H1 (cell line): ENCODE measurements around the gene CRYGA. TPM values are rescaled to one million over a fixed set of nuclear protein-coding genes. Genes with fewer than 3 reads are reported as not detected.

ENCODE experiments used
- CTCF ChIA-PET: fragments of 300-600 bp; sonication (Branson Sonifier 250); formaldehyde crosslinking; loops from one replicate; lab custom pipeline; 2021; ENCODE audit not compliant: partially characterized antibody; lab: Charles Lee
- POLR2A ChIA-PET: fragments of 300-600 bp; sonication (Branson Sonifier 250); formaldehyde crosslinking; loops from one replicate; lab custom pipeline; 2021; ENCODE audit warnings: inconsistent platforms; ENCODE audit not compliant: partially characterized antibody; lab: Charles Lee
- DNase-seq, 2 experiments: peaks; one replicate each; pipeline versions ENCODE4 v3.0.0 to v3.0.0-alpha.2; 2010 to 2022; ENCODE audit warnings: low spot score in 2 of 2, low read depth in 1 of 2, mixed read lengths in 1 of 2
- FAIRE-seq: peaks from 2 replicates; lab custom pipeline; 2011; peaks lifted over from hg19 to GRCh38; lab: Jason Lieb, UNC
- H2AFZ ChIP-seq: 2 replicates; pipeline ENCODE4 v1.8.1; 2012; ENCODE audit warnings: low read length, inconsistent platforms
- H2AK5ac ChIP-seq: 2 replicates; pipeline ENCODE4 v1.6.1; 2013; ENCODE audit warnings: low read depth, low read length
- H2BK120ac ChIP-seq: replicated peaks from 2 replicates; pipeline ENCODE3; 2013; ENCODE audit warnings: low read depth, low read length, inconsistent platforms
- H2BK12ac ChIP-seq: 2 replicates; pipeline ENCODE4 v1.6.1; 2013; ENCODE audit warnings: low read depth, low read length
- H2BK15ac ChIP-seq: 2 replicates; pipeline ENCODE4 v1.6.1; 2013; ENCODE audit warnings: low read length
- H2BK20ac ChIP-seq: 2 replicates; pipeline ENCODE4 v1.6.1; 2013; ENCODE audit warnings: low read length
- H2BK5ac ChIP-seq: 2 replicates; pipeline ENCODE4 v1.6.1; 2013; ENCODE audit warnings: low read depth, low read length
- H3K14ac ChIP-seq: 2 replicates; pipeline ENCODE4 v1.6.1; 2013; ENCODE audit warnings: inconsistent platforms; ENCODE audit not compliant: insufficient read length
- H3K18ac ChIP-seq: 2 replicates; pipeline ENCODE4 v1.6.1; 2013; ENCODE audit warnings: low read length; ENCODE audit errors: extremely low read depth
- H3K23ac ChIP-seq: 2 replicates; pipeline ENCODE4 v1.6.1; 2013; ENCODE audit warnings: inconsistent platforms; ENCODE audit not compliant: insufficient read length
- H3K23me2 ChIP-seq: 2 replicates; pipeline ENCODE4 v1.6.1; 2013; ENCODE audit warnings: low read depth, low read length
- H3K27ac ChIP-seq: 2 replicates; pipeline ENCODE4 v1.6.1; 2011; ENCODE audit warnings: low read depth, low read length, inconsistent platforms
- H3K27me3 ChIP-seq, 4 experiments: replicated peaks in 1 of 4; 1 replicate in 1 of 4; 2 replicates in 3 of 4; pipeline versions ENCODE4 v1.6.1 to v1.8.1; 2011 to 2013; ENCODE audit warnings: low read length in 3 of 4, mild to moderate bottlenecking in 3 of 4, inconsistent platforms in 2 of 4, mixed read lengths in 2 of 4, moderate library complexity in 1 of 4; ENCODE audit not compliant: control insufficient read depth in 3 of 4, insufficient read depth in 3 of 4; ENCODE audit errors: extremely low read depth in 1 of 4
- H3K36me3 ChIP-seq, 4 experiments: 2 replicates each; pipeline versions ENCODE4 v1.6.1 to v1.8.1; 2011 to 2013; ENCODE audit warnings: mild to moderate bottlenecking in 4 of 4, low read length in 3 of 4, moderate library complexity in 2 of 4, control low read depth in 1 of 4, inconsistent platforms in 1 of 4; ENCODE audit not compliant: insufficient read depth in 4 of 4, control insufficient read depth in 2 of 4
- H3K4ac ChIP-seq: replicated peaks from 2 replicates; pipeline ENCODE3; 2013; ENCODE audit warnings: low read length, low read depth, mixed read lengths, inconsistent platforms; ENCODE audit not compliant: insufficient read length
- H3K4me1 ChIP-seq, 4 experiments: replicated peaks in 1 of 4; 1 replicate in 1 of 4; 2 replicates in 3 of 4; pipeline versions ENCODE4 v1.6.1 to v1.8.1; 2011 to 2013; ENCODE audit warnings: low read length in 3 of 4, inconsistent platforms in 2 of 4, mixed read lengths in 1 of 4; ENCODE audit not compliant: insufficient read depth in 4 of 4, control insufficient read depth in 3 of 4
- H3K4me2 ChIP-seq, 2 experiments: 2 replicates each; pipeline versions ENCODE4 v1.6.1 to v1.8.1; 2011 to 2013; ENCODE audit warnings: low read depth in 2 of 2, low read length in 2 of 2, control low read depth in 1 of 2, inconsistent platforms in 1 of 2, mild to moderate bottlenecking in 1 of 2; ENCODE audit not compliant: insufficient read depth in 1 of 2
- H3K4me3 ChIP-seq, 4 experiments: fragments of 200-600, 300-600 bp in 1 of 4; sonication (generic), shearing (Covaris generic), sonication (Bioruptor Twin) in 1 of 4; 2 replicates each; pipeline versions ENCODE4 v1.5.1 to v1.8.1; 2011 to 2016; ENCODE audit warnings: low read length in 4 of 4, low read depth in 3 of 4, control low read depth in 2 of 4, inconsistent platforms in 2 of 4, mild to moderate bottlenecking in 2 of 4, mixed read lengths in 1 of 4, moderate library complexity in 1 of 4; ENCODE audit not compliant: insufficient read depth in 2 of 4; ENCODE audit errors: extremely low read depth in 1 of 4
- H3K56ac ChIP-seq: replicated peaks from 2 replicates; pipeline ENCODE3; 2013; ENCODE audit warnings: low read depth, mild to moderate bottlenecking, mixed read lengths, low read length, inconsistent platforms; ENCODE audit not compliant: insufficient read length
- H3K79me1 ChIP-seq: 2 replicates; pipeline ENCODE4 v1.6.1; 2013; ENCODE audit warnings: low read depth, low read length, control low read depth
- H3K79me2 ChIP-seq, 2 experiments: 2 replicates each; pipeline versions ENCODE4 v1.6.1 to v1.8.1; 2012 to 2013; ENCODE audit warnings: low read length in 2 of 2, mild to moderate bottlenecking in 2 of 2, inconsistent platforms in 1 of 2; ENCODE audit not compliant: insufficient read depth in 2 of 2, control insufficient read depth in 1 of 2
- H3K9ac ChIP-seq, 4 experiments: replicated peaks in 1 of 4; 1 replicate in 1 of 4; 2 replicates in 3 of 4; pipeline versions ENCODE4 v1.6.1 to v1.8.1; 2011 to 2013; ENCODE audit warnings: low read depth in 3 of 4, low read length in 3 of 4, control low read depth in 2 of 4, mild to moderate bottlenecking in 2 of 4, moderate library complexity in 2 of 4, inconsistent platforms in 1 of 4; ENCODE audit errors: extremely low read depth in 1 of 4
- H3K9me3 ChIP-seq, 2 experiments: 2 replicates each; pipeline versions ENCODE4 v1.6.1 to v1.8.1; 2012 to 2013; ENCODE audit warnings: mild to moderate bottlenecking in 2 of 2, moderate library complexity in 2 of 2, control low read depth in 1 of 2, inconsistent platforms in 1 of 2, low read depth in 1 of 2, low read length in 1 of 2, mixed read lengths in 1 of 2; ENCODE audit not compliant: insufficient read depth in 2 of 2
- H4K20me1 ChIP-seq, 2 experiments: replicated peaks in 1 of 2; 2 replicates each; pipeline versions ENCODE3 to v1.8.1; 2011 to 2013; ENCODE audit warnings: inconsistent platforms in 2 of 2, low read length in 2 of 2, mild to moderate bottlenecking in 1 of 2; ENCODE audit not compliant: insufficient read depth in 2 of 2, control insufficient read depth in 1 of 2
- H4K5ac ChIP-seq: 2 replicates; pipeline ENCODE4 v1.6.1; 2013; ENCODE audit warnings: low read length, low read depth, mixed read lengths, inconsistent platforms; ENCODE audit not compliant: insufficient read length
- H4K8ac ChIP-seq: 2 replicates; pipeline ENCODE4 v1.8.0; 2013; ENCODE audit warnings: mild to moderate bottlenecking, moderate library complexity, low read length, inconsistent platforms; ENCODE audit not compliant: insufficient read depth; ENCODE audit errors: extremely low read depth
- H4K91ac ChIP-seq: replicated peaks from 2 replicates; pipeline ENCODE3; 2013; ENCODE audit warnings: low read length, mixed read lengths, inconsistent platforms; ENCODE audit not compliant: insufficient read length
- BACH1 ChIP-seq: IDR thresholded peaks from 2 replicates; pipeline ENCODE4 v1.6.1; 2012; ENCODE audit warnings: low read length, improper control_type of control experiment
- GABPA ChIP-seq: IDR thresholded peaks from 2 replicates; pipeline ENCODE4 v1.6.1; 2011; ENCODE audit warnings: mild to moderate bottlenecking, low read length, moderate library complexity, borderline replicate concordance; ENCODE audit not compliant: insufficient read depth
- HDAC2 ChIP-seq, 2 experiments: fragments of 300-600 bp in 1 of 2; sonication (generic) in 1 of 2; IDR thresholded peaks; 2 replicates each; pipeline ENCODE4 v1.6.1; 2011 to 2012; ENCODE audit warnings: low read depth in 2 of 2, low read length in 2 of 2, mild to moderate bottlenecking in 2 of 2, moderate library complexity in 2 of 2, borderline replicate concordance in 1 of 2, inconsistent platforms in 1 of 2
- NRF1 ChIP-seq: IDR thresholded peaks from 2 replicates; pipeline ENCODE4 v1.6.1; 2011; ENCODE audit warnings: mild to moderate bottlenecking, low read depth, low read length, improper control_type of control experiment
- POLR2A ChIP-seq, 2 experiments: IDR thresholded peaks; 1 replicate in 1 of 2; 2 replicates in 1 of 2; pipeline ENCODE4 v1.6.1; 2011; ENCODE audit warnings: low read depth in 2 of 2, low read length in 2 of 2, mild to moderate bottlenecking in 2 of 2; ENCODE audit errors: control extremely low read depth in 1 of 2
- RXRA ChIP-seq: IDR thresholded peaks from 2 replicates; pipeline ENCODE4 v1.6.1; 2011; ENCODE audit warnings: low read depth, mild to moderate bottlenecking, low read length, moderate library complexity; ENCODE audit not compliant: insufficient read depth
- TCF12 ChIP-seq: IDR thresholded peaks from 2 replicates; pipeline ENCODE4 v1.6.1; 2011; ENCODE audit warnings: low read depth, mild to moderate bottlenecking, low read length
- WGBS, 2 experiments: shearing (Covaris generic) in 1 of 2; methylation state at CpG; one replicate each; pipeline versions ENCODE4 v1.1.6 to v1.1.7; 2013 to 2015; ENCODE audit warnings: low lambda C conversion rate in 2 of 2, mixed read lengths in 2 of 2, inconsistent platforms in 1 of 2, low coverage in 1 of 2, missing lambda C conversion rate in 1 of 2; ENCODE audit not compliant: insufficient replicate concordance in 2 of 2, insufficient coverage in 1 of 2, insufficient read length in 1 of 2; ENCODE audit errors: extremely low coverage in 1 of 2, missing lambda C conversion rate in 1 of 2; 5-methylcytosine and 5-hydroxymethylcytosine counted together
- polyA plus RNA-seq, 7 experiments: library from polyadenylated mRNA; depleted of rRNA in 3 of 7; stranded (reverse) in 5 of 7; unstranded in 2 of 7; fragments of >200 nt in 5 of 7; fragments of 200-250 nt in 2 of 7; gene quantifications; 1 replicate in 5 of 7; 2 replicates in 1 of 7; 4 replicates in 1 of 7; pipeline versions ENCODE4 v1.2.1 to v1.2.3, GENCODE V29; 2011 to 2013; ENCODE audit warnings: missing spikeins in 2 of 7, mixed read lengths in 2 of 7
- total RNA-seq: library from RNA; stranded (reverse); fragmentation: NEBNext Ultra II Directional; extraction: Animal tissue kit (Norgen Biotek cat#: 25700); gene quantifications from 2 replicates; pipeline ENCODE4 v1.2.1, GENCODE V29; 2021
- TF ChIP-seq, protein P1 (sequence below): IDR thresholded peaks from 2 replicates; pipeline ENCODE4 v1.6.1; 2012; ENCODE audit warnings: inconsistent platforms
- TF ChIP-seq, protein P2 (sequence below): IDR thresholded peaks from 2 replicates; pipeline ENCODE4 v1.6.1; 2012; ENCODE audit warnings: low read length, inconsistent platforms

CRYGA gene
- total and polyA plus RNA-seq, 2 of the 8 experiments (the other 6 are each of a cell fraction or from before 2014, with no cell fraction given): not detected

DNA sequence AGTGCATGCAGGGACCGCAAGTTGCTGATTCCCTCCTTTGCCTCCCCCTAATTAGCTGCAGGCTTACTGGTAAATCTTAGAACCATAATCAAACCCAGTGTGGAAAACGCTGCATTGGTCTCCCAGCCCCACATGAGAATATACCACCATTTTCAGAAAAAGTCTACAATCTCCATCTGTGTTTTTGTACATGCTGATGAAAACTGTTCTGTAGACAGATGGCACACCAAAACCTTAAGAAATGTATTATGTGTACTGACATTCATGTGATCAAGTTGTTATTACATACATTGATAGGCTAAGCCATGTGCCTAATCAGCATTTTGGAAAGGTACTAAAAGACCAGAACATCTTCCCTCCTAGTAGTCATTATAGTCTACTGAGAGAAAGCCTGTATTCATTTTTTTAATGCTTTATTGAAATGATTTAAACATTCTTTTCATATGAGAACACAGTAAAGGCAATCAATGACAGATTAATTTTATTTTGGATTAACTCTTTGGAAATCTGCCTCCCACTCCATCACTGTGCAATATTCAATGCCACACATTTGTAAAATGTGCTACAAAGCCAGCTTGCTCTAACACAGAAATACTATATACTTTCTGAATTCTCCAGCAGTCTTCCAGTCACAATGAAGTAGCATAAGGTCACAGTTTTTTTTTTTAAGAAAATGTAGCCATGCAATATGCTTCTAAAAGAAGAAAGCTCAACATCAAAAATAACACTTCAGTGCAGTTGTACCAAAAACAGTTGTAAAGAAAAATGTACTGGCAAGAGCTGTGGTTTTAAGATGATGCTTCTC is 1.8 kb upstream of the CRYGA start:
- H3K4ac ChIP-seq: no peak overlapping the region
- H3K18ac ChIP-seq: no peak overlapping the region

More for the DNA sequence above, 1.8 kb upstream of the CRYGA start:
- no peak overlapping the region for H3K56ac ChIP-seq
- no peak overlapping the region for H3K4me2 ChIP-seq
- no peak overlapping the region for H2BK5ac ChIP-seq
- H2BK20ac ChIP-seq: no peak overlapping the region
- H3K23me2 ChIP-seq: peaks cover 3% of the 10 kb centered on the region; the same call in 1 of the 2 replicates
- no peak for FAIRE-seq
- H3K36me3 ChIP-seq: no peaks in the 10 kb centered on the region
- POLR2A ChIA-PET: interaction anchor here (0.8 kb wide), 1 partner anchor 22 kb away, joined by 3 read pairs; no protein-coding TSS in a partner anchor
- CTCF ChIA-PET: interaction anchor here (0.8 to 4.7 kb wide), 3 partner anchors 10 to 17 kb away, joined by 3 to 30 read pairs (median 3); no protein-coding TSS in a partner anchor
- H2BK15ac ChIP-seq: no peak overlapping the region
- no peak for DNase-seq
- no peaks in the 10 kb centered on the region for H3K27me3 ChIP-seq
- no peak overlapping the region for H3K14ac ChIP-seq
- H2BK120ac ChIP-seq: no peak overlapping the region
- H4K20me1 ChIP-seq: no peaks in the 10 kb centered on the region
- H4K5ac ChIP-seq: no peak overlapping the region
- H4K91ac ChIP-seq: no peak overlapping the region
- H3K4me1 ChIP-seq: no peaks in the 10 kb centered on the region
- no peaks in the 10 kb centered on the region for H3K79me2 ChIP-seq
- peak overlapping the region; percentile 95 for H2AFZ ChIP-seq
- H2AK5ac ChIP-seq: no peak overlapping the region
- H3K79me1 ChIP-seq: no peaks in the 10 kb centered on the region
- no peak overlapping the region; a peak in 2 of 7 replicates for H3K9ac ChIP-seq
- no peak overlapping the region for H3K23ac ChIP-seq
- no peak overlapping the region for H2BK12ac ChIP-seq
- H3K27ac ChIP-seq: no peak overlapping the region
- H4K8ac ChIP-seq: no peak overlapping the region
- H3K9me3 ChIP-seq: no peaks in the 10 kb centered on the region
- H3K4me3 ChIP-seq: no peak overlapping the region
- WGBS, 2 experiments: 79% methylated on average over 2 of the region's 2 CpGs; no CpG with 5 or more reads in 1 of the 2 experiments
- TF ChIP-seq POLR2A (IDR thresholded peaks at IDR 0.05; ENCODE audit: control extremely low read depth in 1 of 2, low read depth in 2 of 2, low read length in 2 of 2) (no peak), GABPA (no peak), HDAC2 (IDR thresholded peaks at IDR 0.05; ENCODE audit: borderline replicate concordance in 1 of 2, low read depth in 2 of 2, low read length in 2 of 2) (no peak), BACH1 (no peak), RXRA (no peak), NRF1 (no peak), TCF12 (no peak)
- TF ChIP-seq, protein P1, sequence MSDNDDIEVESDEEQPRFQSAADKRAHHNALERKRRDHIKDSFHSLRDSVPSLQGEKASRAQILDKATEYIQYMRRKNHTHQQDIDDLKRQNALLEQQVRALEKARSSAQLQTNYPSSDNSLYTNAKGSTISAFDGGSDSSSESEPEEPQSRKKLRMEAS: no peak
- TF ChIP-seq, protein P2, sequence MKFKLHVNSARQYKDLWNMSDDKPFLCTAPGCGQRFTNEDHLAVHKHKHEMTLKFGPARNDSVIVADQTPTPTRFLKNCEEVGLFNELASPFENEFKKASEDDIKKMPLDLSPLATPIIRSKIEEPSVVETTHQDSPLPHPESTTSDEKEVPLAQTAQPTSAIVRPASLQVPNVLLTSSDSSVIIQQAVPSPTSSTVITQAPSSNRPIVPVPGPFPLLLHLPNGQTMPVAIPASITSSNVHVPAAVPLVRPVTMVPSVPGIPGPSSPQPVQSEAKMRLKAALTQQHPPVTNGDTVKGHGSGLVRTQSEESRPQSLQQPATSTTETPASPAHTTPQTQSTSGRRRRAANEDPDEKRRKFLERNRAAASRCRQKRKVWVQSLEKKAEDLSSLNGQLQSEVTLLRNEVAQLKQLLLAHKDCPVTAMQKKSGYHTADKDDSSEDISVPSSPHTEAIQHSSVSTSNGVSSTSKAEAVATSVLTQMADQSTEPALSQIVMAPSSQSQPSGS: no peak
